GM23338 (cell line): ENCODE data around the gene ANO4. TPM values are rescaled to one million over a fixed set of nuclear protein-coding genes. Genes with fewer than 3 reads are reported as not detected.

ENCODE experiments used
- ATAC-seq: fragments of 200-7000 bp; cut with Tn5 transposase; 3 replicates; pipeline ENCODE4 v1.9.1; 2020
- DNase-seq: peaks from one replicate; pipeline ENCODE4 v3.0.0-alpha.2; 2015; ENCODE audit warnings: low spot score
- H2AFZ ChIP-seq: fragments of 200-600 bp; sonication (generic); 2 replicates; pipeline ENCODE4 v1.8.0; 2016; ENCODE audit warnings: antibody characterized with exemption, mild to moderate bottlenecking, moderate library complexity
- H3F3A ChIP-seq: fragments of 200-600 bp; sonication (generic); replicated peaks from 2 replicates; pipeline ENCODE4 v1.8.0; 2017; ENCODE audit warnings: antibody characterized with exemption, mixed run types, low read depth
- H3K27ac ChIP-seq: fragments of 200-600 bp; sonication (generic); 2 replicates; pipeline ENCODE4 v1.6.1; 2016; ENCODE audit warnings: low read depth
- H3K27me3 ChIP-seq: fragments of 200-600 bp; sonication (generic); 2 replicates; pipeline ENCODE4 v1.8.0; 2016; ENCODE audit warnings: mild to moderate bottlenecking, mixed run types, moderate library complexity; ENCODE audit not compliant: insufficient read depth
- H3K36me3 ChIP-seq: fragments of 200-600 bp; sonication (generic); 2 replicates; pipeline ENCODE4 v1.8.0; 2016; ENCODE audit warnings: mild to moderate bottlenecking; ENCODE audit not compliant: insufficient read depth
- H3K4me1 ChIP-seq: fragments of 200-600 bp; sonication (generic); 2 replicates; pipeline ENCODE4 v1.8.0; 2016; ENCODE audit warnings: mild to moderate bottlenecking, moderate library complexity; ENCODE audit not compliant: insufficient read depth
- H3K4me2 ChIP-seq: fragments of 200-600 bp; sonication (generic); 2 replicates; pipeline ENCODE4 v1.7.1; 2017; ENCODE audit warnings: mixed run types
- H3K4me3 ChIP-seq: fragments of 200-600 bp; sonication (generic); 2 replicates; pipeline ENCODE4 v1.6.1; 2016; ENCODE audit warnings: mixed run types
- H3K79me2 ChIP-seq: fragments of 200-600 bp; sonication (generic); replicated peaks from 2 replicates; pipeline ENCODE4 v1.8.0; 2017; ENCODE audit warnings: mild to moderate bottlenecking; ENCODE audit not compliant: insufficient read depth
- H3K9me2 ChIP-seq: fragments of 200-600 bp; sonication (generic); 2 replicates; pipeline ENCODE4 v1.8.0; 2017; ENCODE audit not compliant: insufficient read depth
- H4K20me1 ChIP-seq: fragments of 200-600 bp; sonication (generic); replicated peaks from 2 replicates; pipeline ENCODE4 v1.8.0; 2017; ENCODE audit warnings: mild to moderate bottlenecking; ENCODE audit not compliant: insufficient read depth
- H3K27ac Mint-ChIP-seq: 2 replicates; pipeline ENCODE4 v1.8.0; 2020; ENCODE audit warnings: inconsistent platforms, mild to moderate bottlenecking, moderate library complexity, mixed read lengths
- H3K27me3 Mint-ChIP-seq: 3 replicates; pipeline ENCODE4 v1.8.0; 2022; ENCODE audit warnings: low read depth, mild to moderate bottlenecking, moderate library complexity, mixed read lengths, inconsistent platforms; ENCODE audit not compliant: insufficient read depth, poor library complexity
- H3K36me3 Mint-ChIP-seq: 3 replicates; pipeline ENCODE4 v1.8.0; 2021; ENCODE audit warnings: low read depth, mild to moderate bottlenecking, inconsistent platforms, moderate library complexity, mixed read lengths
- H3K4me1 Mint-ChIP-seq: 3 replicates; pipeline ENCODE4 v1.8.0; 2020; ENCODE audit warnings: mild to moderate bottlenecking, inconsistent platforms, mixed read lengths
- H3K4me3 Mint-ChIP-seq: 3 replicates; pipeline ENCODE4 v1.8.0; 2021; ENCODE audit warnings: moderate library complexity, mild to moderate bottlenecking, inconsistent platforms, mixed read lengths
- H3K9me3 Mint-ChIP-seq: 3 replicates; pipeline ENCODE4 v1.8.0; 2020; ENCODE audit warnings: moderate library complexity, mild to moderate bottlenecking, inconsistent platforms, mixed read lengths
- CREB1 ChIP-seq: fragments of 250-450 bp; sonication (Bioruptor Pico); IDR thresholded peaks from 2 replicates; pipeline ENCODE4 v1.5.0; 2020; ENCODE audit warnings: low read depth, mild to moderate bottlenecking, moderate library complexity
- EZH2 ChIP-seq: fragments of 200-600 bp; sonication (generic); IDR thresholded peaks from one replicate; pipeline ENCODE4 v1.8.0; 2017; ENCODE audit warnings: antibody characterized with exemption, mild to moderate bottlenecking, low read depth; ENCODE audit not compliant: unreplicated experiment
- NANOG ChIP-seq: IDR thresholded peaks from 2 replicates; pipeline ENCODE4 v1.6.1; 2016; ENCODE audit warnings: antibody characterized with exemption, borderline replicate concordance
- ZNF331 ChIP-seq: fragments of 250-450 bp; sonication (Bioruptor Pico); IDR thresholded peaks from 2 replicates; pipeline ENCODE4 v1.5.0; 2020; ENCODE audit warnings: low read depth, mild to moderate bottlenecking, moderate library complexity
- polyA plus RNA-seq: library from polyadenylated mRNA; unstranded; fragments of >200 nt; fragmentation: Nextera tagmentation; extraction: Ambion mirVana; gene quantifications from 2 replicates; pipeline ENCODE4 v1.2.1, GENCODE V29; 2016
- total RNA-seq: library from RNA; depleted of rRNA; stranded (reverse); fragments of >200 nt; shearing (Covaris generic); gene quantifications from 2 replicates; pipeline ENCODE4 v1.2.3, GENCODE V29; 2014
- TF ChIP-seq, protein P1 (sequence below): IDR thresholded peaks from 2 replicates; pipeline ENCODE4 v1.6.1; 2016; ENCODE audit warnings: antibody characterized with exemption
- TF ChIP-seq, protein P2 (sequence below): fragments of 250-450 bp; sonication (Bioruptor Pico); IDR thresholded peaks from 2 replicates; pipeline ENCODE4 v1.5.0; 2020; ENCODE audit warnings: mild to moderate bottlenecking, moderate library complexity

Gene ANO4
- total and polyA plus RNA-seq, 2 experiments from 2014 or later, result 1.7 to 8.7 TPM

DNA sequence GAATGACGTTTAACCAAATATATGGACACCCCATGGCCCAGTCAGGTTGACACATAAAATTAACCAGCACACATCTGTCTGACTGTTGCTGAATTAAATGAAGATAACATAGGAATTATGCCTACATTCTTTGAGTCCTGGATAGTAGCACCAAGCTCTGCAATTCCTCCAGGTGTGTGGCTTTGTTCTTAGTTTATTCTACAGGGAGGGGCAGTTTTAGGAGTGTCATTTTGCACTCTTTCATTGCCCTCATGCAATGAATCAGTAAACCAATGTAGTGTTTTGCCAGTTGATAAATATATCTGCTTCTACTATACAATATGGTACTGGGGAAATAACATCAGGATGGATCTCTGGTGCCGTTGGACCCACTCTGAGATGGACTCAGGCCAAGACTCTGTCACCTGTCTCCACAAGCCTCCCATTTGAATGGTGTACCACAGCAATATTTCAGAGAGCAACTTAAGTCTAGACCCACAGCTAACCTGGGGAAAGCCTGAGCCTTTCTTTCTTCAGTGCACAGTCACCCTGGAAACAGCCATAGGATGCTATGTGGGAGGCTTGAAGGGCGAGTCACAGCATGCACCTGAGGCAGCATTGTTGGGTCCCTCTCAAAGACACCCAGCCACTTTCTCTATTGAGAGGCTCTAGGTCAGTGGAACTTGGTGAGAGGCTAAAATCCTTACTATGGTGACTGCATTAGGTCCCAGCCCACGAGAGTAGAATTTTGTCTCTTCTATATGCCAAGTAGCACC lies 73.2 kb downstream of the ANO4 start:
- Mint-ChIP-seq H3K36me3 (no peaks in the 10 kb centered on the region), H3K4me3 (no peak overlapping the region), H3K27ac (no peak overlapping the region), H3K27me3 (peaks cover 5% of the 10 kb centered on the region), H3K4me1 (no peaks in the 10 kb centered on the region), H3K9me3 (no peaks in the 10 kb centered on the region; the same call in 2 of the 3 replicates)
- H3K4me2 ChIP-seq, result no peak overlapping the region
- H3K27ac ChIP-seq, result no peak overlapping the region
- no peak overlapping the region for H2AFZ ChIP-seq
- no peaks in the 10 kb centered on the region for H3K4me1 ChIP-seq
- H3K27me3 ChIP-seq, result no peaks in the 10 kb centered on the region
- no peaks in the 10 kb centered on the region for H3K79me2 ChIP-seq
- H3K4me3 ChIP-seq, result no peak overlapping the region
- H3K9me2 ChIP-seq, result peaks cover 11% of the 10 kb centered on the region; the same call in 1 of the 2 replicates
- ATAC-seq (no peak), DNase-seq (no peak)
- TF ChIP-seq, protein P1, sequence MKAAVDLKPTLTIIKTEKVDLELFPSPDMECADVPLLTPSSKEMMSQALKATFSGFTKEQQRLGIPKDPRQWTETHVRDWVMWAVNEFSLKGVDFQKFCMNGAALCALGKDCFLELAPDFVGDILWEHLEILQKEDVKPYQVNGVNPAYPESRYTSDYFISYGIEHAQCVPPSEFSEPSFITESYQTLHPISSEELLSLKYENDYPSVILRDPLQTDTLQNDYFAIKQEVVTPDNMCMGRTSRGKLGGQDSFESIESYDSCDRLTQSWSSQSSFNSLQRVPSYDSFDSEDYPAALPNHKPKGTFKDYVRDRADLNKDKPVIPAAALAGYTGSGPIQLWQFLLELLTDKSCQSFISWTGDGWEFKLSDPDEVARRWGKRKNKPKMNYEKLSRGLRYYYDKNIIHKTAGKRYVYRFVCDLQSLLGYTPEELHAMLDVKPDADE, result no peak
- TF ChIP-seq, protein P2, sequence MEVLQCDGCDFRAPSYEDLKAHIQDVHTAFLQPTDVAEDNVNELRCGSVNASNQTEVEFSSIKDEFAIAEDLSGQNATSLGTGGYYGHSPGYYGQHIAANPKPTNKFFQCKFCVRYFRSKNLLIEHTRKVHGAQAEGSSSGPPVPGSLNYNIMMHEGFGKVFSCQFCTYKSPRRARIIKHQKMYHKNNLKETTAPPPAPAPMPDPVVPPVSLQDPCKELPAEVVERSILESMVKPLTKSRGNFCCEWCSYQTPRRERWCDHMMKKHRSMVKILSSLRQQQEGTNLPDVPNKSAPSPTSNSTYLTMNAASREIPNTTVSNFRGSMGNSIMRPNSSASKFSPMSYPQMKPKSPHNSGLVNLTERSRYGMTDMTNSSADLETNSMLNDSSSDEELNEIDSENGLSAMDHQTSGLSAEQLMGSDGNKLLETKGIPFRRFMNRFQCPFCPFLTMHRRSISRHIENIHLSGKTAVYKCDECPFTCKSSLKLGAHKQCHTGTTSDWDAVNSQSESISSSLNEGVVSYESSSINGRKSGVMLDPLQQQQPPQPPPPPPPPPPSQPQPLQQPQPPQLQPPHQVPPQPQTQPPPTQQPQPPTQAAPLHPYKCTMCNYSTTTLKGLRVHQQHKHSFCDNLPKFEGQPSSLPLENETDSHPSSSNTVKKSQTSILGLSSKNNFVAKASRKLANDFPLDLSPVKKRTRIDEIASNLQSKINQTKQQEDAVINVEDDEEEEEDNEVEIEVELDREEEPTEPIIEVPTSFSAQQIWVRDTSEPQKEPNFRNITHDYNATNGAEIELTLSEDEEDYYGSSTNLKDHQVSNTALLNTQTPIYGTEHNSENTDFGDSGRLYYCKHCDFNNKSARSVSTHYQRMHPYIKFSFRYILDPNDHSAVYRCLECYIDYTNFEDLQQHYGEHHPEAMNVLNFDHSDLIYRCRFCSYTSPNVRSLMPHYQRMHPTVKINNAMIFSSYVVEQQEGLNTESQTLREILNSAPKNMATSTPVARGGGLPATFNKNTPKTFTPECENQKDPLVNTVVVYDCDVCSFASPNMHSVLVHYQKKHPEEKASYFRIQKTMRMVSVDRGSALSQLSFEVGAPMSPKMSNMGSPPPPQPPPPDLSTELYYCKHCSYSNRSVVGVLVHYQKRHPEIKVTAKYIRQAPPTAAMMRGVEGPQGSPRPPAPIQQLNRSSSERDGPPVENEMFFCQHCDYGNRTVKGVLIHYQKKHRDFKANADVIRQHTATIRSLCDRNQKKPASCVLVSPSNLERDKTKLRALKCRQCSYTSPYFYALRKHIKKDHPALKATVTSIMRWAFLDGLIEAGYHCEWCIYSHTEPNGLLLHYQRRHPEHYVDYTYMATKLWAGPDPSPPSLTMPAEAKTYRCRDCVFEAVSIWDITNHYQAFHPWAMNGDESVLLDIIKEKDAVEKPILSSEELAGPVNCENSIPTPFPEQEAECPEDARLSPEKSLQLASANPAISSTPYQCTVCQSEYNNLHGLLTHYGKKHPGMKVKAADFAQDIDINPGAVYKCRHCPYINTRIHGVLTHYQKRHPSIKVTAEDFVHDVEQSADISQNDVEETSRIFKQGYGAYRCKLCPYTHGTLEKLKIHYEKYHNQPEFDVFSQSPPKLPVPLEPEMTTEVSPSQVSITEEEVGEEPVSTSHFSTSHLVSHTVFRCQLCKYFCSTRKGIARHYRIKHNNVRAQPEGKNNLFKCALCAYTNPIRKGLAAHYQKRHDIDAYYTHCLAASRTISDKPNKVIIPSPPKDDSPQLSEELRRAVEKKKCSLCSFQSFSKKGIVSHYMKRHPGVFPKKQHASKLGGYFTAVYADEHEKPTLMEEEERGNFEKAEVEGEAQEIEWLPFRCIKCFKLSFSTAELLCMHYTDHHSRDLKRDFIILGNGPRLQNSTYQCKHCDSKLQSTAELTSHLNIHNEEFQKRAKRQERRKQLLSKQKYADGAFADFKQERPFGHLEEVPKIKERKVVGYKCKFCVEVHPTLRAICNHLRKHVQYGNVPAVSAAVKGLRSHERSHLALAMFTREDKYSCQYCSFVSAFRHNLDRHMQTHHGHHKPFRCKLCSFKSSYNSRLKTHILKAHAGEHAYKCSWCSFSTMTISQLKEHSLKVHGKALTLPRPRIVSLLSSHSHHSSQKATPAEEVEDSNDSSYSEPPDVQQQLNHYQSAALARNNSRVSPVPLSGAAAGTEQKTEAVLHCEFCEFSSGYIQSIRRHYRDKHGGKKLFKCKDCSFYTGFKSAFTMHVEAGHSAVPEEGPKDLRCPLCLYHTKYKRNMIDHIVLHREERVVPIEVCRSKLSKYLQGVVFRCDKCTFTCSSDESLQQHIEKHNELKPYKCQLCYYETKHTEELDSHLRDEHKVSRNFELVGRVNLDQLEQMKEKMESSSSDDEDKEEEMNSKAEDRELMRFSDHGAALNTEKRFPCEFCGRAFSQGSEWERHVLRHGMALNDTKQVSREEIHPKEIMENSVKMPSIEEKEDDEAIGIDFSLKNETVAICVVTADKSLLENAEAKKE, result no peak
- TF ChIP-seq NANOG (no peak), EZH2 (no peak), CREB1 (no peak), ZNF331 (CRISPR knock-in tag) (no peak)
- no peaks in the 10 kb centered on the region for H4K20me1 ChIP-seq
- no peaks in the 10 kb centered on the region for H3K36me3 ChIP-seq
- H3F3A ChIP-seq, result no peaks in the 10 kb centered on the region
